ENCODE data around the gene BRINP3.

BRINP3 gene

GRCh38 chr1:190322274-190322673, 155.4 kb downstream of the BRINP3 start:
- no peaks in the 10 kb centered on the region for H3K4me1 ChIP-seq (ENCODE audit: control insufficient read depth in 1 of 2, insufficient read depth in 2 of 2, low read length in 2 of 2)
- H3K36me3 ChIP-seq (ENCODE audit: control insufficient read depth in 1 of 2, insufficient read depth in 2 of 2, low read length in 2 of 2) = no peaks in the 10 kb centered on the region
- H3K9me3 ChIP-seq (ENCODE audit: control insufficient read depth in 1 of 2, low read length in 2 of 2) = no peaks in the 10 kb centered on the region
- no peak overlapping the region for H3K4me3 ChIP-seq (ENCODE audit: low read depth in 1 of 2, low read length in 2 of 2)
- no peak overlapping the region for H3K27ac ChIP-seq (ENCODE audit: low read length)
- H3K27me3 ChIP-seq (ENCODE audit: low read depth, low read length) = no peaks in the 10 kb centered on the region

- no peaks in the 10 kb centered on the region for H3K36me3 ChIP-seq (ENCODE audit: control insufficient read depth in 1 of 2, insufficient read depth in 2 of 2, low read length in 2 of 2)
- no peak overlapping the region for H3K27ac ChIP-seq (ENCODE audit: low read length)
- H3K4me1 ChIP-seq (ENCODE audit: control insufficient read depth in 1 of 2, insufficient read depth in 2 of 2, low read length in 2 of 2) = no peaks in the 10 kb centered on the region
- H3K27me3 ChIP-seq (ENCODE audit: low read depth, low read length) = no peaks in the 10 kb centered on the region
- no peak overlapping the region for H3K4me3 ChIP-seq (ENCODE audit: low read depth in 1 of 2, low read length in 2 of 2)
- no peaks in the 10 kb centered on the region for H3K9me3 ChIP-seq (ENCODE audit: control insufficient read depth in 1 of 2, low read length in 2 of 2)
These were observed 156.7 kb downstream of the BRINP3 start for GRCh38 chr1:190320952-190321351.

- Histone ChIP-seq H3K9me3 (ENCODE audit: control insufficient read depth in 1 of 2, low read length in 2 of 2) (no peaks in the 10 kb centered on the region), H3K27ac (ENCODE audit: low read length) (no peak overlapping the region), H3K36me3 (ENCODE audit: control insufficient read depth in 1 of 2, insufficient read depth in 2 of 2, low read length in 2 of 2) (no peaks in the 10 kb centered on the region), H3K4me3 (ENCODE audit: low read depth in 1 of 2, low read length in 2 of 2) (no peak overlapping the region), H3K27me3 (ENCODE audit: low read depth, low read length) (no peaks in the 10 kb centered on the region), H3K4me1 (ENCODE audit: control insufficient read depth in 1 of 2, insufficient read depth in 2 of 2, low read length in 2 of 2) (no peaks in the 10 kb centered on the region)
These were observed 164.9 kb downstream of the BRINP3 start for GRCh38 chr1:190312763-190313162.

- H3K27ac ChIP-seq (ENCODE audit: low read length) = no peak overlapping the region
These were observed 174.2 kb downstream of the BRINP3 start for GRCh38 chr1:190303501-190303900.

GRCh38 chr1:190296453-190296852, 181.2 kb downstream of the BRINP3 start:
- no peak overlapping the region for H3K4me3 ChIP-seq (ENCODE audit: low read depth in 1 of 2, low read length in 2 of 2)
- H3K36me3 ChIP-seq (ENCODE audit: control insufficient read depth in 1 of 2, insufficient read depth in 2 of 2, low read length in 2 of 2) = no peaks in the 10 kb centered on the region
- no peaks in the 10 kb centered on the region for H3K27me3 ChIP-seq (ENCODE audit: low read depth, low read length)
- H3K4me1 ChIP-seq (ENCODE audit: control insufficient read depth in 1 of 2, insufficient read depth in 2 of 2, low read length in 2 of 2) = no peaks in the 10 kb centered on the region
- H3K27ac ChIP-seq (ENCODE audit: low read length) = no peak overlapping the region
- no peaks in the 10 kb centered on the region for H3K9me3 ChIP-seq (ENCODE audit: control insufficient read depth in 1 of 2, low read length in 2 of 2)

More at GRCh38 chr1:190303501-190303900, 174.2 kb downstream of the BRINP3 start:
- Histone ChIP-seq H3K27me3 (ENCODE audit: low read depth, low read length) (no peaks in the 10 kb centered on the region), H3K9me3 (ENCODE audit: control insufficient read depth in 1 of 2, low read length in 2 of 2) (no peaks in the 10 kb centered on the region), H3K4me1 (ENCODE audit: control insufficient read depth in 1 of 2, insufficient read depth in 2 of 2, low read length in 2 of 2) (no peaks in the 10 kb centered on the region), H3K4me3 (ENCODE audit: low read depth in 1 of 2, low read length in 2 of 2) (no peak overlapping the region), H3K36me3 (ENCODE audit: control insufficient read depth in 1 of 2, insufficient read depth in 2 of 2, low read length in 2 of 2) (no peaks in the 10 kb centered on the region)

GRCh38 chr1:190289897-190290296, 187.8 kb downstream of the BRINP3 start:
- Histone ChIP-seq H3K4me3 (ENCODE audit: low read depth in 1 of 2, low read length in 2 of 2) (no peak overlapping the region), H3K27me3 (ENCODE audit: low read depth, low read length) (no peaks in the 10 kb centered on the region), H3K27ac (ENCODE audit: low read length) (no peak overlapping the region), H3K4me1 (ENCODE audit: control insufficient read depth in 1 of 2, insufficient read depth in 2 of 2, low read length in 2 of 2) (no peaks in the 10 kb centered on the region), H3K36me3 (ENCODE audit: control insufficient read depth in 1 of 2, insufficient read depth in 2 of 2, low read length in 2 of 2) (no peaks in the 10 kb centered on the region), H3K9me3 (ENCODE audit: control insufficient read depth in 1 of 2, low read length in 2 of 2) (no peaks in the 10 kb centered on the region)

GRCh38 chr1:190286111-190286510, 191.6 kb downstream of the BRINP3 start:
- Histone ChIP-seq H3K4me3 (ENCODE audit: low read depth in 1 of 2, low read length in 2 of 2) (no peak overlapping the region), H3K27ac (ENCODE audit: low read length) (no peak overlapping the region), H3K9me3 (ENCODE audit: control insufficient read depth in 1 of 2, low read length in 2 of 2) (no peaks in the 10 kb centered on the region), H3K36me3 (ENCODE audit: control insufficient read depth in 1 of 2, insufficient read depth in 2 of 2, low read length in 2 of 2) (no peaks in the 10 kb centered on the region), H3K4me1 (ENCODE audit: control insufficient read depth in 1 of 2, insufficient read depth in 2 of 2, low read length in 2 of 2) (no peaks in the 10 kb centered on the region), H3K27me3 (ENCODE audit: low read depth, low read length) (no peaks in the 10 kb centered on the region)

- H3K27me3 ChIP-seq (ENCODE audit: low read depth, low read length) = no peaks in the 10 kb centered on the region
- H3K4me1 ChIP-seq (ENCODE audit: control insufficient read depth in 1 of 2, insufficient read depth in 2 of 2, low read length in 2 of 2) = no peaks in the 10 kb centered on the region
- no peaks in the 10 kb centered on the region for H3K9me3 ChIP-seq (ENCODE audit: control insufficient read depth in 1 of 2, low read length in 2 of 2)
- no peak overlapping the region for H3K4me3 ChIP-seq (ENCODE audit: low read depth in 1 of 2, low read length in 2 of 2)
- H3K27ac ChIP-seq (ENCODE audit: low read length) = no peak overlapping the region
- no peaks in the 10 kb centered on the region for H3K36me3 ChIP-seq (ENCODE audit: control insufficient read depth in 1 of 2, insufficient read depth in 2 of 2, low read length in 2 of 2)
These were observed 200.6 kb downstream of the BRINP3 start for GRCh38 chr1:190277107-190277506.

GRCh38 chr1:190274721-190275120, 202.9 kb downstream of the BRINP3 start:
- Histone ChIP-seq H3K4me1 (ENCODE audit: control insufficient read depth in 1 of 2, insufficient read depth in 2 of 2, low read length in 2 of 2) (no peaks in the 10 kb centered on the region), H3K9me3 (ENCODE audit: control insufficient read depth in 1 of 2, low read length in 2 of 2) (no peaks in the 10 kb centered on the region), H3K27ac (ENCODE audit: low read length) (no peak overlapping the region), H3K4me3 (ENCODE audit: low read depth in 1 of 2, low read length in 2 of 2) (no peak overlapping the region), H3K27me3 (ENCODE audit: low read depth, low read length) (no peaks in the 10 kb centered on the region), H3K36me3 (ENCODE audit: control insufficient read depth in 1 of 2, insufficient read depth in 2 of 2, low read length in 2 of 2) (no peaks in the 10 kb centered on the region)

- Histone ChIP-seq H3K27ac (ENCODE audit: low read length) (no peak overlapping the region), H3K27me3 (ENCODE audit: low read depth, low read length) (no peaks in the 10 kb centered on the region), H3K36me3 (ENCODE audit: control insufficient read depth in 1 of 2, insufficient read depth in 2 of 2, low read length in 2 of 2) (no peaks in the 10 kb centered on the region), H3K4me1 (ENCODE audit: control insufficient read depth in 1 of 2, insufficient read depth in 2 of 2, low read length in 2 of 2) (no peaks in the 10 kb centered on the region), H3K4me3 (ENCODE audit: low read depth in 1 of 2, low read length in 2 of 2) (no peak overlapping the region), H3K9me3 (ENCODE audit: control insufficient read depth in 1 of 2, low read length in 2 of 2) (no peaks in the 10 kb centered on the region)
These were observed 204.5 kb downstream of the BRINP3 start for GRCh38 chr1:190273161-190273560.

- Histone ChIP-seq H3K4me1 (ENCODE audit: control insufficient read depth in 1 of 2, insufficient read depth in 2 of 2, low read length in 2 of 2) (no peaks in the 10 kb centered on the region), H3K4me3 (ENCODE audit: low read depth in 1 of 2, low read length in 2 of 2) (no peak overlapping the region), H3K27me3 (ENCODE audit: low read depth, low read length) (no peaks in the 10 kb centered on the region), H3K36me3 (ENCODE audit: control insufficient read depth in 1 of 2, insufficient read depth in 2 of 2, low read length in 2 of 2) (no peaks in the 10 kb centered on the region), H3K27ac (ENCODE audit: low read length) (no peak overlapping the region), H3K9me3 (ENCODE audit: control insufficient read depth in 1 of 2, low read length in 2 of 2) (no peaks in the 10 kb centered on the region)
These were observed 215.1 kb downstream of the BRINP3 start for GRCh38 chr1:190262538-190262937.

- H3K27me3 ChIP-seq (ENCODE audit: low read depth, low read length) = no peaks in the 10 kb centered on the region
- no peaks in the 10 kb centered on the region for H3K9me3 ChIP-seq (ENCODE audit: control insufficient read depth in 1 of 2, low read length in 2 of 2)
- no peaks in the 10 kb centered on the region for H3K36me3 ChIP-seq (ENCODE audit: control insufficient read depth in 1 of 2, insufficient read depth in 2 of 2, low read length in 2 of 2)
- H3K4me1 ChIP-seq (ENCODE audit: control insufficient read depth in 1 of 2, insufficient read depth in 2 of 2, low read length in 2 of 2) = no peaks in the 10 kb centered on the region
- no peak overlapping the region for H3K4me3 ChIP-seq (ENCODE audit: low read depth in 1 of 2, low read length in 2 of 2)
- no peak overlapping the region for H3K27ac ChIP-seq (ENCODE audit: low read length)
These were observed 218.2 kb downstream of the BRINP3 start for GRCh38 chr1:190259424-190259823.

Measured in muscle layer of duodenum (tissue), 2 donors.